SH-SY5Y (cell line): ENCODE measurements around the gene SMIM1.

Experiments used
- GATA2 ChIP-seq: IDR thresholded peaks from 2 replicates; pipeline ENCODE4 v1.6.1; 2011; ENCODE audit warnings: mild to moderate bottlenecking, low read depth, low read length
- GATA3 ChIP-seq: IDR thresholded peaks from 2 replicates; pipeline ENCODE4 v1.6.1; 2011; ENCODE audit warnings: low read depth, mild to moderate bottlenecking, low read length, moderate library complexity

GRCh38 chr1:3776231-3776961 is 3.8 kb downstream of the SMIM1 start:
- TF ChIP-seq GATA2 = no peak
- no peak for TF ChIP-seq GATA3
